ENCODE results near the gene PET100. TPM values are rescaled to one million over a fixed set of nuclear protein-coding genes. Genes with fewer than 3 reads are reported as not detected.
A peak's percentile ranks its signal among the peaks of the same experiment; 100 is the strongest.

Gene PET100
- total RNA-seq, 1 donor from 2014 or later, result 123 TPM

- Mint-ChIP-seq H3K27me3 (no peaks in the 10 kb centered on the region), H3K9me3 (no peaks in the 10 kb centered on the region), H3K27ac (no peak overlapping the region), H3K4me1 (no peaks in the 10 kb centered on the region), H3K4me3 (no peak overlapping the region), H3K36me3 (ENCODE audit: low read depth) (peaks cover 35% of the 10 kb centered on the region)
- intact Hi-C loops (cut with micrococcal nuclease), result no loop called here
- TF ChIP-seq CTCF (IDR thresholded peaks at IDR 0.05), result no peak
- CTCF ChIA-PET, result no interaction called here
- ATAC-seq (ENCODE audit: low read depth), result no peak
- POLR2A ChIA-PET, result no interaction called here
- no peak for DNase-seq
Measured at GRCh38 chr19:7646426-7646700, 16.8 kb downstream of the PET100 start.

DNA sequence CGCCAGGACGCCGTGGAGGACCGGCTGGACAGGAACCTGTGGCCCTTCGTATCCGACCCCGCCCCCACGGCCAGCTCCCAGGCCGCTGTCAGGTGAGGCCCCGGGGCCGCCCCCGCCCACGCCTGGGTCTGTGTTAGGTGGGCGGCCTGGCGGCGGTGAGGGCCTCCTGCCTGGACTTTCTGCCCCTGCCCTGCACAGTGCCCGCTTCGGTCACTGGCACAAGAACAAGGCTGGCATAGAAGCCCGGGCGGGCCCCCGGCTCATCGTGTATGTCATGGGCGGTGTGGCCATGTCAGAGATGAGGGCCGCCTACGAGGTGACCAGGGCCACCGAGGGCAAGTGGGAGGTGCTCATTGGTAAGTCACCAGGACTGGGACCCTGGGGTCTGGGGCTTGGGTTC is 17.6 kb downstream of the PET100 start:
- no peak overlapping the region for H3K4me3 Mint-ChIP-seq
- peaks cover 3% of the 10 kb centered on the region for H3K4me1 Mint-ChIP-seq
- H3K36me3 Mint-ChIP-seq (ENCODE audit: low read depth), result peaks cover 35% of the 10 kb centered on the region
- H3K9me3 Mint-ChIP-seq, result no peaks in the 10 kb centered on the region
- ChIA-PET CTCF (no interaction called here), POLR2A (no interaction called here)
- ATAC-seq (ENCODE audit: low read depth) (no peak), DNase-seq (no peak)
- intact Hi-C loops (cut with micrococcal nuclease), result no loop called here
- H3K27me3 Mint-ChIP-seq, result no peaks in the 10 kb centered on the region
- H3K27ac Mint-ChIP-seq, result no peak overlapping the region
- TF ChIP-seq CTCF (IDR thresholded peaks at IDR 0.05), result no peak

DNA sequence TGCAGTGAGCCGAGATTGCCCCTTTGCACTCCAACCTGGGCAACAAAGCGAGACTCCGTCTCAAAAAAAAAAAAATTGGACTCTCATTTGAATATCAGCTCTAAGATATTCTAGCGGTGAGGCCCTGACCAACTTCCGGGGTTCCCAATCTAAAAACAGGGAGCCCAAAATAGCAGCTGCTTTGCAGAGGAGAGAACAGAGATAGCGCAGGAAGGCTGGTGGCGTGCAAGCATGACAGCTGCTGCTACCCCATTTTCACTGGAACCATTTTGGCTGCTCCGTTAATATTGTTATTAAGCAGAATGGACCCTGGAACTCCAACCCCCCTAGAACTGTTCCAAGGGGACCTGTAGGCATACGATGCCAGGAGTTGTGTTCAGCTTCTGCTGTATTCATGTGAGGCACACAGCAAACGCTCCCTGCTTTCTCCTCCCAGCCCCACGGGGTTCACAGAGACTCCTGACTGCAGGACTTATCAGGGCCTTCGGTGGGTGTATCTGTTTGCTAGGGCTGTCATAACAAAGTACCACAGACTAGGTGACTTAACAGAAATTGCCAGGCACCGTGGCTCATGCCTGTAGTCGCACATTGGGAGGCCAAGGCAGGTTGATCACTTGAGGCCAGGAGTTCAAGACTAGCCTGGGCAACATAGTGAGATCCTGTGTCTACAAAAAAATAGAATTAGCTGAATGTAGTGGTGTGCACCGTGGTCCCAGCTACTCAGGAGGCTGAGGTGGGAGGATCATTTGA is 18.8 kb downstream of the PET100 start:
- no peak for TF ChIP-seq CTCF (IDR thresholded peaks at IDR 0.05)
- Mint-ChIP-seq H3K27me3 (no peaks in the 10 kb centered on the region), H3K9me3 (no peaks in the 10 kb centered on the region), H3K36me3 (ENCODE audit: low read depth) (peaks cover 26% of the 10 kb centered on the region), H3K4me1 (peaks cover 8% of the 10 kb centered on the region), H3K4me3 (no peak overlapping the region), H3K27ac (no peak overlapping the region)
- intact Hi-C loops (cut with micrococcal nuclease), result no loop called here
- ChIA-PET POLR2A (interaction anchor here (0.7 to 0.8 kb wide), 2 partner anchors 9 to 245 kb away, joined by 4 read pairs; no protein-coding TSS in a partner anchor), CTCF (interaction anchor here (1.4 kb wide), 2 partner anchors 32 to 80 kb away, joined by 4 to 6 read pairs; partner anchors contain the start of gene TRAPPC5)
- DNase-seq, result no peak
- no peak for ATAC-seq (ENCODE audit: low read depth)

GRCh38 chr19:7650148-7650547 is 20.6 kb downstream of the PET100 start:
- Mint-ChIP-seq H3K4me3 (no peak overlapping the region), H3K27ac (no peak overlapping the region), H3K4me1 (peaks cover 8% of the 10 kb centered on the region), H3K36me3 (ENCODE audit: low read depth) (peaks cover 16% of the 10 kb centered on the region), H3K9me3 (no peaks in the 10 kb centered on the region), H3K27me3 (no peaks in the 10 kb centered on the region)
- no peak for ATAC-seq (ENCODE audit: low read depth)
- ChIA-PET CTCF (interaction anchor here (0.9 to 3.0 kb wide), 3 partner anchors 31 to 294 kb away, joined by 3 to 37 read pairs (median 3); partner anchors contain the start of gene TRAPPC5), POLR2A (interaction anchor here (0.6 kb wide), 1 partner anchor 33 kb away, joined by 10 read pairs; no protein-coding TSS in a partner anchor)
- no peak for DNase-seq
- no peak for TF ChIP-seq CTCF (IDR thresholded peaks at IDR 0.05)
- intact Hi-C loops (cut with micrococcal nuclease), result loop anchor here (5.0 to 10.0 kb wide), 2 partner anchors 275 to 352 kb away; partner anchors contain the start of genes CTXN1 and SNAPC2

GRCh38 chr19:7652061-7652641 is 22.6 kb downstream of the PET100 start:
- ChIA-PET CTCF (interaction anchor here (0.6 to 3.0 kb wide), 11 partner anchors 8 to 292 kb away, joined by 3 to 37 read pairs (median 4); partner anchors contain the start of genes TIMM44 and TRAPPC5), POLR2A (interaction anchor here (0.7 to 1.3 kb wide), 5 partner anchors 21 to 265 kb away, joined by 3 to 18 read pairs (median 3); partner anchors contain the start of genes PET100 and XAB2)
- H3K9me3 Mint-ChIP-seq, result no peaks in the 10 kb centered on the region
- H3K36me3 Mint-ChIP-seq (ENCODE audit: low read depth), result peaks cover 6% of the 10 kb centered on the region
- peaks cover 8% of the 10 kb centered on the region for H3K4me1 Mint-ChIP-seq
- H3K27me3 Mint-ChIP-seq, result no peaks in the 10 kb centered on the region
- H3K4me3 Mint-ChIP-seq, result peak overlapping the region; percentile 78
- peak; percentile 81 for TF ChIP-seq CTCF (IDR thresholded peaks at IDR 0.05)
- peak overlapping the region; percentile 41 for H3K27ac Mint-ChIP-seq
- intact Hi-C loops (cut with micrococcal nuclease), result loop anchor here (1.0 to 10.0 kb wide), 6 partner anchors 15 to 350 kb away; partner anchors contain the start of genes CTXN1, SNAPC2, STXBP2 and TRAPPC5
- DNase-seq, result peak; percentile 82
- peak; percentile 87 for ATAC-seq (ENCODE audit: low read depth)
